HG03521 (cell line): ENCODE data around the gene SEMA4C.

Experiments used
- ATAC-seq: cut with Tn5 transposase; IDR thresholded peaks from one replicate; pipeline ENCODE4 v1.9.1; 2021; ENCODE audit warnings: mild to moderate bottlenecking, moderate library complexity; ENCODE audit not compliant: unreplicated experiment

SEMA4C gene

GRCh38 chr2:96869822-96870625, at the start of gene SEMA4C:
Gene SEMA4C (minus strand): TSS chr2:96870080. CDS start chr2:96867886, 2,194 bp downstream.
- no peak for ATAC-seq

GRCh38 chr2:96918754-96919550, 49.1 kb upstream of the SEMA4C start:
- no peak for ATAC-seq

- ATAC-seq = no peak
Observed at GRCh38 chr2:96918092-96918753, 48.3 kb upstream of the SEMA4C start.

- no peak for ATAC-seq
Observed at GRCh38 chr2:96916646-96917543, 47.0 kb upstream of the SEMA4C start.

- no peak for ATAC-seq
Observed at GRCh38 chr2:96916156-96916630, 46.3 kb upstream of the SEMA4C start.

GRCh38 chr2:96914332-96914731, 44.5 kb upstream of the SEMA4C start:
- no peak for ATAC-seq

- no peak for ATAC-seq
Observed at GRCh38 chr2:96913398-96914202, 43.7 kb upstream of the SEMA4C start.

- no peak for ATAC-seq
Observed at GRCh38 chr2:96913117-96913397, 43.2 kb upstream of the SEMA4C start.

- ATAC-seq = no peak
Observed at GRCh38 chr2:96912346-96913116, 42.7 kb upstream of the SEMA4C start.

GRCh38 chr2:96909611-96910021, 39.7 kb upstream of the SEMA4C start:
- ATAC-seq = no peak

GRCh38 chr2:96907115-96908041, 37.5 kb upstream of the SEMA4C start:
- no peak for ATAC-seq

GRCh38 chr2:96906729-96907114, 36.8 kb upstream of the SEMA4C start:
- ATAC-seq = no peak

GRCh38 chr2:96903815-96904214, 33.9 kb upstream of the SEMA4C start:
- no peak for ATAC-seq

GRCh38 chr2:96903318-96903717, 33.4 kb upstream of the SEMA4C start:
- no peak for ATAC-seq

- ATAC-seq = no peak
Observed at GRCh38 chr2:96900237-96900636, 30.4 kb upstream of the SEMA4C start.

GRCh38 chr2:96899413-96899741, 29.5 kb upstream of the SEMA4C start:
- no peak for ATAC-seq

GRCh38 chr2:96898641-96899412, 28.9 kb upstream of the SEMA4C start:
- no peak for ATAC-seq
